IPS DF 6.9 (cell line): ENCODE data around the gene PPP1R11.
"Not testable (repeated sequence)": the region's sequence is repeated elsewhere in the genome, so short reads cannot be mapped to it uniquely, and the experiment has no call there.

Experiments used
- DNase-seq: peaks from one replicate; pipeline ENCODE4 v3.0.0-alpha.2; 2013; ENCODE audit warnings: low read depth, low spot score
- H3K27ac ChIP-seq: one replicate; pipeline ENCODE4 v1.5.1; 2013; ENCODE audit warnings: low read length, control low read depth
- H3K27me3 ChIP-seq: 2 replicates; pipeline ENCODE4 v1.6.1; 2013; ENCODE audit warnings: mild to moderate bottlenecking, low read length; ENCODE audit not compliant: control insufficient read depth, insufficient read depth
- H3K36me3 ChIP-seq: 2 replicates; pipeline ENCODE4 v1.6.1; 2013; ENCODE audit warnings: low read length; ENCODE audit not compliant: control insufficient read depth, insufficient read depth
- H3K4me1 ChIP-seq: 2 replicates; pipeline ENCODE4 v1.6.1; 2013; ENCODE audit warnings: low read length; ENCODE audit not compliant: control insufficient read depth, insufficient read depth
- H3K4me3 ChIP-seq: 2 replicates; pipeline ENCODE4 v1.5.1; 2013; ENCODE audit warnings: mild to moderate bottlenecking, low read length
- H3K9me3 ChIP-seq: 2 replicates; pipeline ENCODE4 v1.6.1; 2013; ENCODE audit warnings: low read length, inconsistent platforms; ENCODE audit not compliant: control insufficient read depth, insufficient read depth
- WGBS: extraction: QIAGEN DNeasy Blood & Tissue Kit; methylation state at CpG from one replicate; pipeline ENCODE4 v1.1.7; 2013; ENCODE audit warnings: mixed read lengths, missing lambda C conversion rate; ENCODE audit not compliant: insufficient read length, insufficient coverage; 5-methylcytosine and 5-hydroxymethylcytosine counted together

PPP1R11 gene, protein sequence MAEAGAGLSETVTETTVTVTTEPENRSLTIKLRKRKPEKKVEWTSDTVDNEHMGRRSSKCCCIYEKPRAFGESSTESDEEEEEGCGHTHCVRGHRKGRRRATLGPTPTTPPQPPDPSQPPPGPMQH

GRCh38 chr6:30066577-30067459 lies at the start of gene PPP1R11:
Gene PPP1R11, plus strand, starts transcription at chr6:30067198. Its CDS starts 213 bp downstream, at chr6:30067411.
- H3K36me3 ChIP-seq = no peaks in the 10 kb centered on the region
- H3K4me3 ChIP-seq = peak within 1 kb of the TSS; percentile 61; the same call in 1 of the 2 replicates
- H3K27ac ChIP-seq = peak within 1 kb of the TSS; percentile 11
- no peaks in the 10 kb centered on the region for H3K9me3 ChIP-seq
- DNase-seq = peak; percentile 97
- peaks cover 11% of the 10 kb centered on the region; the same call in 1 of the 2 replicates for H3K27me3 ChIP-seq
- H3K4me1 ChIP-seq = no peaks in the 10 kb centered on the region
- WGBS = no CpG with 5 or more reads among the region's 46 CpGs

GRCh38 chr6:30019819-30020218 lies 47.2 kb upstream of the PPP1R11 start:
- Histone ChIP-seq H3K4me3 (no peak overlapping the region), H3K9me3 (no peaks in the 10 kb centered on the region), H3K27ac (no peak overlapping the region), H3K27me3 (no peaks in the 10 kb centered on the region), H3K4me1 (no peaks in the 10 kb centered on the region), H3K36me3 (no peaks in the 10 kb centered on the region)
- WGBS = no CpG with 5 or more reads among the region's 2 CpGs
- DNase-seq = no peak

DNA sequence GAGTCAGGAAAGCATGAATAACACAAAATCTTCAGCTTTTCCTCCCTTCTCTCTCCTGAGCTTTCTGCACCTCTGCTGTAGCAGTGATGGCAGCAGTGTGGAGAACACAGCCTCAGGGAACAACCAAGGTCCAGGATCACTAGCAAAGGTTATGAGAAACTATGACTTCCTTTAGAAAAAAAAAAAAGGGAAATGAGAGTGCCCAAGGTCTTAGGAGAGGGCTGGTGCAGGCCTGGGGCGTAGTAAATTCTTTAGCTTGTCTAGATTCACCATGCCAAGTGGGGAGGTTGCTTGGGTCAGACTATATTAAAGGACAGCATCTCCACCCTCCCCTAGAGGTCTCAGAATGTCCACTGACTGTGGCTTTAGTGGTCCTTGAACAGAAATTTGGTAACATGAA lies 46.4 kb upstream of the PPP1R11 start:
- no peaks in the 10 kb centered on the region for H3K27me3 ChIP-seq
- no peaks in the 10 kb centered on the region for H3K36me3 ChIP-seq
- H3K9me3 ChIP-seq = no peaks in the 10 kb centered on the region
- H3K27ac ChIP-seq = no peak overlapping the region
- no peak for DNase-seq
- no peak overlapping the region for H3K4me3 ChIP-seq
- H3K4me1 ChIP-seq = no peaks in the 10 kb centered on the region
- no CpG with 5 or more reads among the region's 1 CpG for WGBS

- Histone ChIP-seq H3K27me3 (no peaks in the 10 kb centered on the region), H3K9me3 (no peaks in the 10 kb centered on the region), H3K27ac (no peak overlapping the region), H3K4me1 (no peaks in the 10 kb centered on the region), H3K4me3 (no peak overlapping the region), H3K36me3 (no peaks in the 10 kb centered on the region)
- WGBS = no CpG with 5 or more reads among the region's 3 CpGs
- DNase-seq = no peak
These were observed 44.8 kb upstream of the PPP1R11 start for GRCh38 chr6:30022189-30022588.

- H3K9me3 ChIP-seq, H3K36me3 ChIP-seq, H3K4me3 ChIP-seq, H3K27me3 ChIP-seq, H3K27ac ChIP-seq, DNase-seq, H3K4me1 ChIP-seq: not testable (repeated sequence)
These were observed 44.3 kb upstream of the PPP1R11 start for GRCh38 chr6:30022712-30023111.

DNA sequence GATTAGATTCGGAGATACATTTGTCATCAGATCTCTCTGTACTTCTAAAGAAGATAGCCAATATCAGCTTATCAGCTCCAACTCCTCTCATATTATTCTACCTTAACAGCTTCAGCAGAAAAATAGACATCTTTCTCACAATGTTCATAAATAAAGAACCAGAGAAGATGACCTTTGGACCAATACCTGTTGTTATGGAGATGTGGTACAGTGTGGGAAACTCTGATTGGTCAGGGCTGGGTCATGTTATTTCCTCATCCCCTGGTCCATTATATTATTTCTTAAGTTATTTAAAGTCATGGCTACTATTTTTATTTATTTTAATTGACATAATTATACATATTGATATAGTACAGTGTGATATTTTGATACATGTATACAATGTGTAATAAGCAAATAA lies 41.8 kb upstream of the PPP1R11 start:
- Histone ChIP-seq H3K9me3 (no peaks in the 10 kb centered on the region), H3K27ac (no peak overlapping the region), H3K4me3 (no peak overlapping the region), H3K36me3 (no peaks in the 10 kb centered on the region), H3K27me3 (no peaks in the 10 kb centered on the region), H3K4me1 (no peaks in the 10 kb centered on the region)
- no peak for DNase-seq
- WGBS = no CpG with 5 or more reads among the region's 1 CpG

- no peak for DNase-seq
- WGBS = no CpG with 5 or more reads among the region's 1 CpG
These were observed 37.4 kb upstream of the PPP1R11 start for GRCh38 chr6:30029588-30029987.

DNA sequence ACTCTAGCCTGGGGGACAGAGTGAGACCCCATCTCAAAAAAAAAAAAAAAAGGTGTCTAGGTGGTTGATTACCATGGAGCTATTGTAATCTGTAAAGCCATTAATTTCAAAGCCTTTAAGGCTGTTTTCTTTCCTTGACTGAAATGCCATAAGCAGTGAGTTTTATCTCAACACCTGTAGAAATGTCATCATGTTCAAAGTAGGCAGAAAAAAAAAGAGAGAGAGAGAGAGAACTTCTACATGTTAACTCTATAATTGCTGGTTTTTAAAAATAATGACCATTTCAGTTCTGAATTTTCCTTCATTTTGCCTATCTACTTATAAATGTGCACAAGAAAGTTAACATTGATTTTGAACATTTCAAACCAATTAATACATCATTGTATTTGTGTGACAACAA lies 35.6 kb upstream of the PPP1R11 start:
- no peaks in the 10 kb centered on the region for H3K9me3 ChIP-seq
- H3K27me3 ChIP-seq = no peaks in the 10 kb centered on the region
- no peaks in the 10 kb centered on the region for H3K36me3 ChIP-seq
- no peak for DNase-seq
- no peaks in the 10 kb centered on the region for H3K4me1 ChIP-seq
- H3K27ac ChIP-seq = no peak overlapping the region
- H3K4me3 ChIP-seq = no peak overlapping the region

More at GRCh38 chr6:30029588-30029987, 37.4 kb upstream of the PPP1R11 start:
- Histone ChIP-seq H3K27me3 (no peaks in the 10 kb centered on the region), H3K27ac (no peak overlapping the region), H3K9me3 (no peaks in the 10 kb centered on the region), H3K36me3 (no peaks in the 10 kb centered on the region), H3K4me1 (no peaks in the 10 kb centered on the region), H3K4me3 (no peak overlapping the region)

DNA sequence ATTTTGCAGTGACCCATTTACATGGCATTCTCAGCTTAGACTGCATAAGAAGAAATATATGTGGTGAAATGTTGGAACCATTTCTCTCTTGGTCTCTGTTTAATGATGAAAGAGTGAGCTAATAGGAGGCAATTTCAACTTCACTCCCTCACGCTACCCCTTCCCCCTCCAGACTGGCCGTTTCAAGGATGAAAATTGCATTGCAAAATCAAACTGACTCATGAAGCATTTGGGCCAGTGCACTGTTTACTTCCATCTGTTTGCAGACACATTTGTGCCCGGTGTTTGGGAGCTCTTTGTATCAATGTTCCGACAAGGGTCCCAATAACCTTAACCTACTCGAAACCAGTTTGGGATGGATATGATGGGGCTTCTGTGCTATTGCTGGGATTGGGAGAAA lies 33.6 kb upstream of the PPP1R11 start:
- not testable (repeated sequence) for H3K9me3 ChIP-seq, H3K4me3 ChIP-seq, H3K4me1 ChIP-seq, DNase-seq, H3K27ac ChIP-seq, H3K36me3 ChIP-seq, H3K27me3 ChIP-seq
- no CpG with 5 or more reads among the region's 5 CpGs for WGBS

- Histone ChIP-seq H3K36me3 (no peaks in the 10 kb centered on the region), H3K4me3 (no peak overlapping the region), H3K4me1 (no peaks in the 10 kb centered on the region), H3K27me3 (no peaks in the 10 kb centered on the region), H3K9me3 (no peaks in the 10 kb centered on the region), H3K27ac (no peak overlapping the region)
- no CpG with 5 or more reads among the region's 1 CpG for WGBS
- DNase-seq = no peak
These were observed 31.2 kb upstream of the PPP1R11 start for GRCh38 chr6:30035784-30036183.
